HG03139 (cell line): ENCODE results near the gene DIO3.
"Not testable (repeated sequence)": the region's sequence is repeated elsewhere in the genome, so short reads cannot be mapped to it uniquely, and the experiment has no call there.

ENCODE experiments used
- ATAC-seq: cut with Tn5 transposase; IDR thresholded peaks from one replicate; pipeline ENCODE4 v1.9.1; 2021; ENCODE audit not compliant: unreplicated experiment

The DIO3 gene

DNA sequence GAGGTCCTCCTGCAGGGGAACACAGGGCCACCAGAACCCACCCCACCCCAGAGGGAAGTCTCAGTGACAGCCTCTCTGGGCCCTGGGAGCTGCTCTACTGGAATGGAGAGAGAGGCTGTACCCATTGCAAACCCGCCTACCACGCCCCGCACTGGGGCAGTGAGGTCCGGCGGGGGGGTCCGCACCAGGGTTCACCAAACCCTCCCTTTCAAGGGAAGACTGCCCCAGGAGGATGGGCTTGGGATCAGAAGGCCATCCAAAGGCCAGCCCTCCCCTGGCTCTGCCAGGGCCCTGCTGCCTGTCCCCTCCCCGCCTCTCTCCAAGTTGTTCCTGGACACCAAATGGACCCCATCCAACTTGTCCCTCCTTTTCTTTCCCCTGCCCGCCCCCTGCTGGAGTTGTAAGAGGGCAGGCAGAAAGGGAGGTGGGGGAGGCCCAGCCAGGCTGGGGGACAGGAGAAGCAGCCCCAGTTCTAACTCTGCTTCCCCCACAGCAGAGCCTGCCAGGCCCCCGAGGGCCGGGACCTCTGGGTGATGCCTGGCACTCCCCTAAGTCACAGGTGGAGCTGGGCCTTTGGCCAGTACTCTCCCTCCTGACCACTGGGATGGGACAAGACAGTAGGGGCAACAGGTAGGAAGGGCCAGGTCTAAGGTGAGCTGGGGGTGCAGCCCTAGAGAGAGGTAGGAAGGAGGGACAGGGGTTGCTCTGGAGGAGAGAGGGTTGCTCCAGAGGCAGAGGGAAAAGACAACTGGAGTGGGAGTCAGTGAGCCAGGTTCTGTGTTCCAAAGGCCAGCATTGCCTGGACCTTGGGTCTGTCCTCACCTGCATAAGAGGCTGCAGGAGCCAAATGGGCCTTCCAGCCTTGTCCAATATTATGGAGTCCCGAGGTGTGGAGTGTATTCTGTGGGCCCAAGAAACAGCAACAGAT lies 3.2 kb upstream of the DIO3 start:
- ATAC-seq, result no peak

GRCh38 chr14:101558739-101559240 lies 2.5 kb upstream of the DIO3 start:
- no peak for ATAC-seq

- ATAC-seq, result no peak
Observed at GRCh38 chr14:101559250-101559623, 2.1 kb upstream of the DIO3 start.

DNA sequence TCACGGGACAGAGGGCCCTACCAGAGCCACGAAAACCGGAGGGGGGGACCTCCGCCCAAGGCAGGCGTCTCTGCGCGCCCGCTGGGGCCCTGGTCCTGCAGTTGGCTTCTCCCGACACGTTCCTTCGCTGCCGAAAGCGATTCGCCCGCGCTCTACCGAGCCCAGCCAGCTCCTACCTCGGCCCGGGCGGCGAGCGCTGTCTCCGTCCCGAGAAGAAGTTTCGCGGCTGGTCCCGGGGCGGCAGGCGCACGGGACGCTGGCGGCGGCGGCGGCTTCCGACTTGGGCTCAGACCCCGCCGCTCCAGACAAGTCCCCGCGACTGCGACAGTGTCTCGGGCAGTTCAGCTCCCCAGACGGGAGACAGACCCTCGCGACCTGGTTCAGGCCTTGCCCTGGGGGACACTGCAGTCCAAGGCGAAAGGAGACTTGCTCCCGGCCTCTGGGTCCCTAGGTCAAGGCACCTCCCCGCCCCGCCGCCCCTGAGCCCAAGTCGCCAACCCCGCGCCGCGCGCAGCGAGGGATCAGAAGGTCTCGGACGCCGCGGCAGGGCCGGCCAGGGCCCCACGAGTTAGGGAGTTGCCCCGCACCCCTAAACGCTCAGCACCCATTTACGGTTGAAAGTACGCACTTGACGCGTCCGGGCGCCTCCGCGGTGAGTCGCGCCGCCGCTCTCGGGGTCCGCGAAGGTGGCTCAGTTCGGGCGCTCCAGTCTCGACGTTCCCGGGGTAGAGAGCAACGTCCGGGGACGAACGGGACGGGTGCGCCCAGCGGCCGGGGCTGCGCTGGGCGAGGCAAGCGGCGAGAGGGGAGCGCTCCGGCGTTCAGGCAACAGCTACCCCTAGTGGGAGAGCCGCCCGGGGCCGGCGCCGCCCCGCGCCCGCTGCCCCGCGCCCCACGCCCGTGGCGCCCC lies 1.4 kb upstream of the DIO3 start:
- no peak for ATAC-seq

DNA sequence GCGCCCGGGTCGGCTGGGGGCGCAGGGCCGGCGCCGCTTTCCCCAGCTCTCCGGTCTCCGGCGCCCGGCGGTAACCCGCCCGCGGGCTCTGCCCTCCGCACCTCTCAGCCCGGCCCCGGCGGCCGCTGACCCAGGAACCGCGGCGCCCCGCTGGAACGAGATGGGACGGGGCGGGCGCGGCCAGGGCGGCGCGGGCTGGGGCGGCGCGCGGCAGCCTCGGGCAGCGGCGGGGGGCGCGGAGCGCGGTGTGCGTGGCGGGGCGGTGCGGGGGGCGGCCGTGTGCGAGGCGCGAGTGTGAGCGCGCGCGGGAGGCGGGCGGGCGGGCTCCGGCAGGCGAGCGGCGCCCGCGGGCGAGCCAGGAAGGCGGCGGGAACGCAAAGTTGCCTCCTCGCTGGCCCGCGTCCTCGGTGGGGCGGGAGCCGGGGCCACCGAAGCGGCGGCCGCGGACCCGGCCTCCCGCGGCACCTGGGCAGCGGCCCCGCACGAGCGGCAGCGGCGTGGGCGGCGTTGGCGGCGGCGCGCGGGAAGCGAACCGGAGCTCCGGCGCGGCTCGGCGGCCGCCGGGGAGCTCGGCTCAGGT lies 671 bp upstream of the DIO3 start:
- no peak for ATAC-seq

GRCh38 chr14:101561897-101562490 lies 699 bp downstream of the DIO3 start:
- no peak for ATAC-seq

GRCh38 chr14:101562659-101563351 lies 1.5 kb downstream of the DIO3 start:
- ATAC-seq, result no peak

- no peak for ATAC-seq
Observed at GRCh38 chr14:101563352-101563653, 2.0 kb downstream of the DIO3 start.

DNA sequence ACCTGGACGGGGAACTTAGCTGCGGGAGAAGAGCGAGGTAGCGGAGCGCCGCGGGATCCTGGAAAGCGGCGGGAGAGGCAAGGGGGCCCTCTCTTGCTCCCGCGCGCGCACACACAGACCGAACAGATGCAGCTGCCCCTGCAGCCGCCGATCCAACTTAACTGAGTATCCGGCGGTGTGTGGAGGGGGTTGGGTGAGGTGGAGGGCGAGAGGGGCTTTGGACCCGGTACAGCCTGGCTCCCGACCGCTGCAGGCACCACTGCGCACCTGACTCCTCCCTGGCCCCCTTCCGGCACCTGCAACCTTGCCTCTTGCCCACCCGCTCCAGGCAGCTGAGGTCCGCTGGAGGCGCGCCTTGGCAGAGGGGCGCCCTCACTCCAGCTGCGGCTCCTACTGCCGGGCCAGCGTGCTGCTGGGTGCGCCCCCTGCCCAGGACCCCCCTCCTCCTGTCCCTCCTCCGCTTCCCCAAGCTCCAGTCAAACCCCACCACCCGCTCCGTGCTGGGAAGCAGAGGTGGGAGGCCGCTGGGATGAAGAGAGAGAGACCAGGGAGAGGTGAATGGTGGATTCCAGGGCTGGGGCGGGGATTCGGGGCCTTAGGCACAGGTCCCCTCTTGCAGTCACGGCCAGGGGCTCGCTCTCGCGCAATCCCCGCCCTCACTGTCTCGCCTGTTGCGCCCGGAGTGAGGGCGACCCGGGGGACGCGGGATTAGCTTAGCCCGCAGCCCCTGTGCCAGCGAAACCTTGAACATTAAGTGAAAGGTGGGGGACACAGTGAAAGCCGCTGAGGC lies 2.6 kb downstream of the DIO3 start:
- ATAC-seq, result no peak

- no peak for ATAC-seq
Observed at GRCh38 chr14:101564444-101564776, 3.1 kb downstream of the DIO3 start.

- ATAC-seq, result no peak
Observed at GRCh38 chr14:101564819-101565698, 3.8 kb downstream of the DIO3 start.

GRCh38 chr14:101567252-101567651 lies 6.0 kb downstream of the DIO3 start:
- no peak for ATAC-seq

GRCh38 chr14:101571004-101571403 lies 9.7 kb downstream of the DIO3 start:
- no peak for ATAC-seq

- ATAC-seq, result not testable (repeated sequence)
Observed at GRCh38 chr14:101572526-101572925, 11.2 kb downstream of the DIO3 start.

GRCh38 chr14:101573289-101573688 lies 12.0 kb downstream of the DIO3 start:
- ATAC-seq, result no peak

GRCh38 chr14:101575581-101575980 lies 14.3 kb downstream of the DIO3 start:
- no peak for ATAC-seq

DNA sequence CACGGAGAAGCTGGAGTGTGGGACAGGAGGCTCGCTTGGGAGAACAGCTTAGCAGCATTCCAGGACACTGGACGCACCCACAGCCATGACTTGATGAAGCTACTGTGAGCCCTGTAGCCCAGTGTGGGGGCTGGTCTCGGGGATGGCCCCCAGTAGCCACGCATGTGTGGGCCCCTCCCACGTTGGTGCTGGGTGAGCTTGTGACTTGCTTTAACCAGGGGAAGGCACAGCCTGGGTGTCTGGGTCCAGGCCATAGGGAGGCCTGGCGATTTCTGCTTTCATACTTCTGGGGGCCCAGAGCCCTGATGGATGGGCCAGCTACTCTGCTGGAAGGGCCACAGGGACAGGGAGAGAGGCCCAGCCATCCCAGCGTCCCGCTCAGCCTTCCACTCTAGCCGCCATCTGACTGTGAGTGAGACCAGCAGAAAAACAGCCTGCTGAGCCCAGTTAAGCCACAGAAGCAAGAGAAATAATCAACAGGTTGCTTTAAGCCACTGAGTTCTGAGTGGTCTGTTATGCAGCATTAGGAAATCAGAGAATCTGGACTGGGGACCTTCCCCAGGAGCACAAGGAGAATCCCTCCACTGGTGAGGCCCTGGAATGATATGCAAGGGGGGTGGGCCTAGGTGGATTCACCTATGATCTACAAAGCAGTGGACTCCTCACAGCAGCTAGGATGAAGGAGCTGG lies 16.1 kb downstream of the DIO3 start:
- no peak for ATAC-seq

DNA sequence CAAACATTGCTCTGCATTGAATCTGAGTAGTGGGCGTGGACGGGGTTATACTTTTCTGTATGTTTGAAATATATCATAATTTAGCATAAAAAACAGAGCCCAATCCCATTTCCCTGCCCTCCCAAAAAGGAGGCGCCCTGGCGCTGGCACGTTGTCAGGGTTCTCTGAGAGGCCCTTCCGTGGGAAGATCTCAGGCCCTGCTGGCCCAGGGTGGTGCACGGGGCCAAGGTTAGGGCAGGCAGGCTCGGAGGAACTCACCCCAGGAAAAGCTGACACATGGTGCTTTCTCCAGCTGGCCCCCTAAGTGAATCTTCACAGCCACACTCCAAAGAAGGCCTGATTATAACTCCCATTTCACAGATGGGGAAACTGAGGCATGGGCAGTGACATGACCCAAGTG lies 17.2 kb downstream of the DIO3 start:
- no peak for ATAC-seq
